ENCODE results near the gene C1QTNF3.

C1QTNF3 gene

DNA sequence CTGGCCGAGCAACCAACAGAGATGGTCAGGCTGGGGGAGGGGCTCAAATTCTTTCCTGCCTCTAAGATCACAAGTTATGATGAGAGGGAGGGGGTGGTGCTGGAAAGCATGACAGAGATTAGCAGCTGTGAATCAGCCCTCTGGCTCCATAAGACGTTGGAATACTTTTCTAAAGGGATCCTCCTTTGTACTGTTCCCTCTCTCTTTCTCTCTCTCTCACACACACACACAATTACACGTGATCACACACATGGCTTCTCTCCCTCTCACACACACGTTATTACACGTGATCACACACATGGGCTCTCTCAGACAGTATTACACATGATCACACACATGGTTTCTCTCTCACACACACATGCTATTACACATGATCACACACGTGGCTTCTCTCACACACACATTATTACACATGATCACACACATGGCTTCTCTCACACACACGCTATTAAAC, 58.3 kb downstream of the C1QTNF3 start, which contains the start of gene SLC45A2:
SLC45A2 (minus strand) TSS at position 23 of the 454 bp plus-strand sequence. CDS start 110 bp downstream, outside the sequence.
- TF ChIP-seq CTCF (conservative IDR thresholded peaks at IDR 0.05) (no peak), ZFX (IDR thresholded peaks at IDR 0.05) (no peak)
- peak within 1 kb of the TSS; percentile 4; the same call in 1 of the 2 replicates for H3K27ac ChIP-seq

DNA sequence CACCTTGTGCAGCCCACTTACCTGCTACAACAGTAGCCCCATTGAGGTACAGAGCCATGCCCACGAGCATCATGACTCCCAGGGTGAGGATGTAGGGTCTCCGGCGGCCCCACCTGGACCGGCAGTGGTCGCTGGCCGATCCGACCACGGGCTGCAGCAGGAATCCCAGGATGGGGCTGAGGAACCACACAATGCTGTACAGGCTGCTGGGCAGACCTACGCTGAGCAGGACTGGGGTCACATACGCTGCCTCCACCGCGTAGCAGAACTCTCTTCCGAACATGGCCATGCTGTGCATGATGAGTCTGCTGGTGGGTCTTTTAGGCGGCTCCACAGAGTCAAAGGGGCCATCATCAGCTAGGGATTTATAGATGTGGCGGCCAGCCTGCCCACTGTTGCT, 58.8 kb downstream of the C1QTNF3 start:
- TF ChIP-seq CTCF (conservative IDR thresholded peaks at IDR 0.05) = no peak
- TF ChIP-seq ZFX (IDR thresholded peaks at IDR 0.05) = no peak
- H3K27ac ChIP-seq = peak overlapping the region; percentile 4; the same call in 1 of the 2 replicates

DNA sequence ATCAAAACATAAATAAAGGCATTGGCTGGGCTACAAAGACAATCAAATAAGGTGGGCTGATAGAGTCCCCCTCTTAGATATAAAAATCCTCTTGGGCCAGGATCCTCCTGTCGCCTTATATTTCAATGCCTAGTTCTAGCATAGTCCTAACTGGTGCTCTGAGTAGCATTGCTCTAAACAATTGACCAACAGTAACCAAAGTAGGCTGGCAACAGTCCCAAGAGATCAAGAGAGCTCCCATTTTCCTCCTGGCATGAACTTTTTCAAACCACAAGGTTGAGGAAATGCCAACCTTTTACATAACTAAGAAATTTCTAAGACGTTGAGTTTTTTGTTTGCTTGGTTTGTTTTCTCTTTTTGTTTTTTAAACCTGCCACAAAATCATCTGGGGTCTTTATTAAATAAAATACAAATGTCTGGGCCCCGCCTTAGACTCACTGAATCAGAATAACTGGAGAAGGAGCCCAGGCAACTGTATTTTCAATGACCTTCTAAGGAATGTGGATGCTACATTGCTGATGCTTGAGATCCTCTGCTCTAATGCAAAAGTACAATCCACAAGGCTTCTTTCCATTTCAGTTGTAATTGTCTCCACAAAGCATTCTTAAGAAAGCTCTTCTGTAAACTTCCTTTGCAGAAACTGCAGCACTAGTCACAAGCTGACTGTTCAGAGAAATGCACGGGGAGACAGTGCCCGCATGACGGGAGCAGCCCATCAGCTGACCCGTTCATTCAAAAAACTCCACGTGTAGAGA, 61.4 kb downstream of the C1QTNF3 start:
- no peak overlapping the region for H3K27ac ChIP-seq
- TF ChIP-seq CTCF (conservative IDR thresholded peaks at IDR 0.05) = no peak

DNA sequence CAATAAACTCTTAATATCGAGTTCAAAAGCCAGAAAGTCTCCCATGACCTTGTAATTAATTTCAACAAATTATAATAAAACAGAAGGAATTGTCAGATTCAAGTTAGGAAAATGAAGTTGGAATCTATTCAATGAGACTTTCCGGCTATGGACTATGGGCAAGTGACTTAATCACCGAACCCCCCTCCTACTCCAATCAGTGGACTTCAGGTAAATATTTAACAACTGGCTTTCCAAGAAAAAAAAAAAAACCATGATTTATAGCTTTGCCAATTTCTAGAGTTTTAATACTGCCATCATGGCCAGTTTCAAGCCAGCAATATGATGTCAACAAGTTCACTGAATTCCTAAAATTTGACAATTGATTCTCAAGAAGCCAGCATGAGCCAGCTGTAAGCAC, 63.0 kb downstream of the C1QTNF3 start:
- TF ChIP-seq CTCF (conservative IDR thresholded peaks at IDR 0.05) (no peak), ZFX (IDR thresholded peaks at IDR 0.05) (no peak)
- H3K27ac ChIP-seq = no peak overlapping the region

GRCh38 chr5:33978306-33978705, 64.7 kb downstream of the C1QTNF3 start:
- TF ChIP-seq ZFX (IDR thresholded peaks at IDR 0.05) (no peak), CTCF (conservative IDR thresholded peaks at IDR 0.05) (no peak)
- H3K27ac ChIP-seq = no peak overlapping the region

DNA sequence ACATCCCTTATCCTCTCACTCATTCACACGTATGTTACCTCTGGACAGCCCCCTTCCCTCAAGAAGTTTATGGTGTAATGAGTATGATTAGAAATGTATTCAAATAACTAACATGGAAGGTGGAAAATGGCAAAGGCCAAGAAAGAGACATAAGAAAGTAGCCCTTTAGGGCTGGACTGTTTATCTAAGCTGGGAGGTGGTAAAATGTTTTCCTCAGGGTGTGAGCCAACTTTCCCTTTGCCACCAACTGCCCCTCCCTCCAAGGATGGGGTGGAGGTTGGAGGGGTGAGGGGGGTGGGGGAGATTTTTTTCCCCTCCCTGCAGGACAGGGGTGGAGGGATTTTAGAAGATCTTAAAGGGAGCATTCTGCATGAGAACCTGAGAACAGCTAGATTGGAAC, 66.7 kb downstream of the C1QTNF3 start:
- no peak overlapping the region; the same call in 1 of the 2 replicates for H3K27ac ChIP-seq
- no peak for TF ChIP-seq ZFX (IDR thresholded peaks at IDR 0.05)

- TF ChIP-seq ZFX (IDR thresholded peaks at IDR 0.05) (no peak), CTCF (conservative IDR thresholded peaks at IDR 0.05) (no peak)
These were observed 67.2 kb downstream of the C1QTNF3 start for GRCh38 chr5:33975852-33976251.

GRCh38 chr5:33973271-33973670, 69.7 kb downstream of the C1QTNF3 start:
- H3K27ac ChIP-seq = no peak overlapping the region
- TF ChIP-seq CTCF (conservative IDR thresholded peaks at IDR 0.05) = no peak
- TF ChIP-seq ZFX (IDR thresholded peaks at IDR 0.05) = no peak

More at GRCh38 chr5:33975852-33976251, 67.2 kb downstream of the C1QTNF3 start:
- H3K27ac ChIP-seq = no peak overlapping the region; the same call in 1 of the 2 replicates

All from C4-2B (cell line).